ENCODE results near the gene TTLL5.

TTLL5 gene

DNA sequence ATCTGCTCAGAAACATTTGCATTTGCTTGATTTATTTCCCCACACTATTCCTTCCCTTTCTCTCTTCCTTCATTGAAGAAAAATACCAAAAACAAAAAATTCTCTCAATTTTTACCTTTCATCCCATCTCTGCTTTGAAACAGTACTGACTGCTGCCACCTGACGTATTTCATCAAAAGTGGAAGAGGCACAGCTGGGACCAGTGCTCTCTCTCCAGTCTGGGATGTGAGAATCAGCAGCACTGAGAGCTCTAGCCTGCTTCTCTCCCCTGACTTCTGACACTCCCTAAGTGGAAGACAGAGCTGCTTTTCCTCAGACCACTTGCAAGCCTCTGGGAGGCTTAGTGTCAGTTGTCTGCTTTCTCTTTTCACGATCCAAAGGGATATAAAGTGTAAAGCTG, 36.9 kb downstream of the TTLL5 start:
- no peak for DNase-seq (ENCODE audit: low read depth in 2 of 2)

DNA sequence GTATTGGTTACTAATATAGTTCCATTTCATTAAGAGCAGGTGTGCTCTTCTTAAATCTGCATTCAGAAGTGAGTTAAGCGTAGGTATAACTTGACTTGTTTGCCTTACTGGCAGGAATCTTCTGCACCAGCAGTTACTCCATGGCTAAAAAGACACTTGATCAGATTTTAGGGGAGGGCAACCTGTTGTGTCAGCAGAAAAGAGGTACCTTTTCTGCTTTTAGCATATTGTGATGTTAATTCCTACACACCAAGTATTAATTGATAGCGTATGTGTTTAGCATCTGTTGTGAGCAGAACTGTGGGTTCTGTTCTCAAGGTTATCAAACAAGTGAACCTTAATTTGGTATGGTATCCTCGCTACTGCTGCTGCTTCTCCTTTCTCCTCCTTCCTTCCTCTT, 38.3 kb downstream of the TTLL5 start:
- no peak for DNase-seq (ENCODE audit: low read depth in 2 of 2)

- no peak for DNase-seq (ENCODE audit: low read depth in 2 of 2)
Measured at GRCh38 chr14:75700295-75700694, 39.2 kb downstream of the TTLL5 start.

- DNase-seq (ENCODE audit: low read depth in 2 of 2) = no peak
Measured at GRCh38 chr14:75702122-75702521, 41.1 kb downstream of the TTLL5 start.

GRCh38 chr14:75702616-75703261, 41.7 kb downstream of the TTLL5 start:
- no peak for DNase-seq (ENCODE audit: low read depth in 2 of 2)

DNA sequence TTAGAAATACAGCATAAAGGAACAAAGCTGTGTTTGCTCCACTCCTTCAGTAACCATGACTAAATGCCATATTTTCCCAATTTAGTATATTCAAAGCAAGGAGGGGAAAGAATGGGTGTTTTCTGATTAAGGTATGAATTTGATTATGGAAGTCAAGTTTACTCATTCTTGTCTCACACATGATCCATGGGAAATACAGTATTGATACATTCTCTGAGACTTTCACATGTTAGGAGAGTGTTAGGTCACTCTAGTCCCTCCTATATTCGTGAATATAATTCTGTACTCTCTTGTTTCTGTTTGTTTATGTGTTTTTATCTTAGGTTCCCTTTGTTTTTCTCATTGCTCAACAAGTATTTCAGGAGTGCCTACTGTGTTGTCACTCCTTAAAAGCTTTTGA, 42.4 kb downstream of the TTLL5 start:
- no peak for DNase-seq (ENCODE audit: low read depth in 2 of 2)

- no peak for DNase-seq (ENCODE audit: low read depth in 2 of 2)
Measured at GRCh38 chr14:75705014-75705413, 44.0 kb downstream of the TTLL5 start.

DNA sequence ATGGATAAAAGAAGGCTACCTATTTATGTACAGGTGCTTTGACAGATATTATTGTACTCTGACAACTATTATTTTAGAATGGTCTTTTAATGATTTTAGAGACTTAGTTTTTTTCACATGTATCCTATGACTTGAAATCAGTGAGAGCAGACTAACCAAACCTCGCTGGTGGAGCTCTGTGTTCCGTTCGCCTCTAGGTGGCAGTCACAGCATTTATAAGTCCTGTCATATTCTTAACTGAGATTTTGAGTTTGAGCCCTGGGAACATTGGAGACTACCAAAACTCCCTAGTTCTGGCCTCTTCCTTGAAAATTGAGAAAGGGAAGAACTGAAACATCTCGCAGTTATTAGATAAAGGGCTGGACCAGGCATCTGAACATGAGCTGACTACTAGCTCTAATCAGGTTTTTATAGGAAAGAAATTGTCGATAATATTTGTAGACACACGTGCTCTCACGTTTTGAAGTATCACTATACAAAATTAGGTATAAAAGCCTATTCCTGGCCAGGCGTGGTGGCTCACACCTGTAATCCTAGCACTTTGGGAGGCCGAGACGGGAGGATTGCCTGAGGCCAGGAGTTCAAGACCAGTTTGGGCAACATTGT, 48.3 kb downstream of the TTLL5 start:
- peak in 1 of 2 experiments; percentile 52 for DNase-seq (ENCODE audit: low read depth in 2 of 2)

GRCh38 chr14:75711105-75711795, 50.2 kb downstream of the TTLL5 start:
- DNase-seq (ENCODE audit: low read depth in 2 of 2) = no peak

- peak; percentile 56 for DNase-seq (ENCODE audit: low read depth in 2 of 2)
Measured at GRCh38 chr14:75711796-75712211, 50.8 kb downstream of the TTLL5 start.

GRCh38 chr14:75714991-75715390, 53.9 kb downstream of the TTLL5 start:
- DNase-seq (ENCODE audit: low read depth in 2 of 2) = no peak

DNA sequence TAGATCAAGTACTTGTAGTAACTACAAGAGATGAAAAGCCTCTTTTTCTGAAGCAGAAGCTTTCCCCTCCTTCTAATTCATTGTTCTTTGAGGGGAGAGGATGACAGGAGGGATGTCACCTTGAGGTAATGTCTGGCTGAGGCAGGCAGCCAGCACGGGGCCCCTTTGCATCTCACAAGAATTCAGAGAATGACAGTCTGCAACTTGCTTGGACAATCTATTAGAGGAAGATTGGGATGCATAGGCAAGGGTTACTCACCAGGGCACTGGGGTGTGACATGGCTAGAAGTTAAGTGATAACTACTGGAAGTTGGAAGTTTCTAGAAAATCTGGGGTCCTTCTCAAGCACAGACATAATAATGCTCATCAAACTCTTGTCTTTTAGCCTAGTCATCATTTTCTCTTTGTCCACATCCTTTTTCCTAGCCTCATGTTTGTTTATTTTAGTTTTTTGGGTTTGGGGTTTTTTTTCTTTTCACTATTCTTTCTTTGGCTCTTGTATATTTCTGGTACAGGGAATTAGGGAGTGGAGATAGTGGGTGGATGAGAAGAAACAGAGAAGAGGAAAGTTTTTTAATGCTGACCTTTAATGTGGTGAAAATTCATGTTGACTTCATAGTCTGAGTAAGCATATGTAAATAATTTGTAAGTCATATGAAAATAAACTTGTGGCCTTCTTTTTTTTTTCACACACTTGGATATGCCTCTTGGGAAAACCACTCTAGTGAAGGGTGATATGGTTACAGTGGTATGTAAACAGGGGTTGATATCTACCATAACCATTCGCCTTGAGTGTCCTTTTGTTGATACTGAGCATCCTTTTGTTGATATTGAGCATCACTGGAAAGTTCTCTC, 55.1 kb downstream of the TTLL5 start:
- DNase-seq (ENCODE audit: low read depth in 2 of 2) = no peak

DNA sequence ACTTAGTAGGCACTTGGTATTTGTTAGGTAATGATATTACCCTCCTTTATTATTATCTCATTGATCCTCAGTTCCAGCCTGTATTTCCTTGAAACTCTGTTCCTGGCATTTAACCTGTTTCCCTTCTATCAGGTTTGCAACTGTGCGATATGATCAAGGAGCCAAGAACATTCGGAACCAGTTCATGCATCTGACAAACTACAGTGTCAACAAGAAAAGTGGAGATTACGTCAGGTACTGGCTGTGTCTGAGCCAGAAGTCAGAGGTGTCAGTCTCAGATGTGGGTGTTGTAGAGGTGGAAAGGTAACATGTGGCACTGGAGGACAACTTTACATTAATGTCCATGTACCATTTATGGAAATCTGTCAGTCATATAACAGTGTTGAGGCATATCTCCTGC, 56.7 kb downstream of the TTLL5 start:
- no peak for DNase-seq (ENCODE audit: low read depth in 2 of 2)

DNA sequence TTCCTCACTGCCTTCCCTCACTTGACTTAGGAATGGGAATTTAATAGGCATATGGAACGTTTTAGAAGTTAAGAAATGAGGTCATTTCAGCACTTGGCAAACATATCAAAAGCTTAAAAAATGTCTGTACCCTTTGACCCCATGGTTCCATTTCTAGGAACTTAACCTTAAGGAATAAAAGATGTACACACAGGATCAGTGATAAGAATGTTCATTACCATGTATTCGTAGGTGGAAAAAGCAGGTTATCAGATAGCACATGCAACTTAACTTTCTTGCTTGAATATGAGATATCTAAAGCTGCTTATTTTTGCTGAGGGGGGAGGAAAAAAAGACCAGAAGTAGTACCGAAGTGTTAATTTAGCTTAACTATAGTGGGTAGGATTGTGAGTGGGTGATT, 57.2 kb downstream of the TTLL5 start:
- DNase-seq (ENCODE audit: low read depth in 2 of 2) = no peak

DNA sequence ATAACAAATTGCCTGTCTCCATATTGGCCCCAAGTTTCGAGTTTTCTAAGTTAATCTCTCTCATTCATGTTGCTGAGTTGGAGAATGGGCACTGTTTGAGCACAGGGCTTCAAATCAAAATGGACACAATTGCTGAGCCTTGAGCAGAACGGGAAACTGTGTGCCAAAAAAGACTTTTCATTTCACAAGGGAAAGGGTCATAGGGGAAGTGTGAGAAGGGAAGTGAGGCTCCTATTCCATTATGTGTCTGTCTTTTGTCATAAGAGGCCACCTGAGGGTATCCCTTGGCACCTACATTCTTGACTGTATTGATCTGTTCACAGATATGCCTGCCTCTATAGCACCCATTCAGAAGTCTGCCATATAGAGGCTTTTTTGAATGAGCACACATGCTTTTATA, 59.1 kb downstream of the TTLL5 start:
- DNase-seq (ENCODE audit: low read depth in 2 of 2) = no peak

DNA sequence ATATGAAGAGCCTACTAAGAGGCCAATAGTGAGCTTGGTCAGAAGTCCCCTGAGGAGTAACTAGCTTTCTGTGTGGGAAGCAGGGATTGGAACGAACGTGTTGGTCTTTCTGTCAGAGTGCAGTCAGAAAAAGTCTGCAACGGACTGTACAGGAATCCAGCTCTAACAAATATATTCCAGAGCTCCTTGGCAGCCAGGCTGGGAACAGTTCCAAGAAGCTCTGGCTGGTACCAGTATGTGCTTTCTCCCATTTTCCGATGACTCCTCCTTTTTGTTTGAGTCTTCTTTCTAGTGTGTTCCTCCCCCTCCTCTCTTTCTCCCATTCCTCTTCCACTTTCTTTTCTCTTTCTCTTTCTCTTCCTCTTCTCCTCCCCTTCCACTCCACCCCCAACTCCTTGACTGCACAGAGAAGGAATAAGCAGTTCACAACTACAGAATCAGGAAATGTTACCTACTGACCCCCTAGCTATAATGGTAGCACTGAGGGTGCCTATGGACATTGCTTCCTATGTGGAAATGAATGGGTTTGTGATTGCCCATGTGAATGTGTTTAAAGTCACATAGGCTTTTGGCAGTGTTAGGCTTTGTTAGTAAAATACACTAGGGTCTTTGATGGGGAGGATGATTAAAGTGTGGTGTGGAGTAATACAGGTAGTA, 59.9 kb downstream of the TTLL5 start:
- no peak for DNase-seq (ENCODE audit: low read depth in 2 of 2)

DNA sequence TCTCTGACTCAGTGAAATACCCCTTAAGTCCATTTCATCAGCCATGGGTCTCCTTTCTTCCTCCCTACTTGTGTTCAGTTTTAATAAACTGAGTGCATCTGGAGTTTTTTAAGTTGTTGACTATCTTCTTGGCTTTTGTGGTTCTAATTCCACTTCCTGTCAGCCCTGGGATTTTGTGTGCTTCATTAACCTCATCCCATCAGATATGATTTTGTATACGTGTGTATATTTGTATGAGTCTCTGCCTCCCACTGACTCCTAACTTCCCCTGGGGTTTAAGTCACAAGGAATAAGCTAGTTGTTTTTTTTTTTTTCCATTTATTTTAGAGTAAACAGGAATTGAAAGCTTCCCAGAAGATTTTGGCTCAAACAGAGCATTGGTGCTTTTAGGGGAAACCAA, 62.7 kb downstream of the TTLL5 start:
- DNase-seq (ENCODE audit: low read depth in 2 of 2) = no peak

DNA sequence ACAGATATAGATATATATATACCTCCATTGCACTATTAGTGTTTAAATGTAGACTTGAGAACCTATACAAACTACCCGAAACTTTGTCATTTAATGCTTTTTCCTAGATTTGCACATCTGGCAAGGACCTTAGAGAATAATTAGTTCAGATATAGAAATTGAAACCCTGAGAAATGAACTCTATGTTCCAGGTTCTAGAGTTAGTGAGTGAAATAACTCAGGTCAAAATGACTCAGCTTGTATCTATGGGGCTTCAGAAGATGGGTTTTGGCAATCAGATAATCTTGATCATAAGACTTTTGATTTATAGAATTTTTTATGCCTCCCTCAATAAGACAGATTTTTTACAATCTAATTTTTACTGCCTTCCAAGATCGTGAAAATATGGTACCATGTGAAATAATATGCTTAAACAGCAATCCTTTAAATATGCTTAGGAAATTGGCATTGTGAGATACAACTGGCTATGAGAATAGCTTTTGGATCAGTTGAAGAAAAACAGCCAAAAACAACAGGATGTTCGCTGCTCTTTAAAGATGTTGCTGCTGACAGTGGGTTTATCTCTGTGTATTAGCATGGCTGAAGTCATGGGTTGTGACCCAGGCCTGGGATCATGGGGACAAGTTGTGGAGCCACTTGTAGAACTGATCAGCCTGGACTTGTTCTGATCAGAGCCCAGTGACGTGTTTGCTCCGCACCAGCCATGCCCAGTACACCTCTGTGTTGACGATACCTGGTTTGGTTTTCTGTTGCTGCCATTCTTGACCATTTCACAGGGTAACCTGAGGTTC, 63.6 kb downstream of the TTLL5 start:
- no peak for DNase-seq (ENCODE audit: low read depth in 2 of 2)

- DNase-seq (ENCODE audit: low read depth in 2 of 2) = no peak
Measured at GRCh38 chr14:75725481-75725880, 64.4 kb downstream of the TTLL5 start.

DNA sequence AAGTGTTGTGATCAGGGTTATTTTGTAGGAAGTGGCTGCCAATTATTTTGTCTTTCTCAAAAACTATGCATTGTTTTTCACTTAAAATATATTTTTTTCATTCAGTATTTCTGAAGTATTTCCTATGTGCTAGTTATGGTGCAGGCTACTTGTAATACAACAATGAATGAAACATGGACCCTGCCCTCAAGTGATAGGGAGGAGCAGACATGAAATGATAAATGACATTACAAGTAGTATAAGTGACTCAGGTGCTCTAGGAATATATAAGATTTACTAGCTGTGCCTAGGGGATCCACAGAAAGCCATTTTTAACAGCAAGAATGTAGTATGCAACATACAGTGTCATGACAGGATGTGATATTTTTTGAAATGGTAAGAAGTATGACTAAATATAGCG, 65.3 kb downstream of the TTLL5 start:
- no peak for DNase-seq (ENCODE audit: low read depth in 2 of 2)

DNA sequence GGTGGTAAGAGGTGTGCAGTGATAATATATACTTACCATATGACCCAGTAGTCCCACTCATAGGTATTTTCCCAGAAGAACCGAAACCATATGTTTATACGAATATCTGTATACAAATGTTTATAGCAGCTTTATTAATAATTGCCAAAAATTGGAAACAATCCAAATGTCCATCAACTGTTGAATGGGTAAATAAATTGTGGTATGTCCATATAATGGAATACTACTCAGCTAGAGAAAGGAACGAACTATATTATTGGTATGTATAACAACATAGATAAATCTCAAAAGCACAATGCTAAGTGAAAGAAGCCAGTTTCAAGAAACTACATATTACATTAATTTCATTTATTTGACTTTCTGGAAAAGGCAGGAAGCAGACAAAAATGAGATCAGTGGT, 66.1 kb downstream of the TTLL5 start:
- DNase-seq (ENCODE audit: low read depth in 2 of 2) = no peak

Measured in fibroblast of skin of left biceps (primary cell).